MM.1S (cell line): ENCODE results near the gene XPO1.

ENCODE experiments used
- CTCF ChIP-seq: fragments of 300-600 bp; sonication (generic); IDR thresholded peaks from 2 replicates; pipeline ENCODE4 v1.5.1; 2016; ENCODE audit warnings: antibody characterized with exemption, low read length, mixed read lengths
- EZH2 ChIP-seq: fragments of 300-600 bp; sonication (generic); optimal IDR thresholded peaks from 2 replicates; pipeline ENCODE3; 2017; ENCODE audit warnings: low read depth, mild to moderate bottlenecking, antibody characterized with exemption, low read length, mixed read lengths
- EZH2phosphoT487 ChIP-seq: fragments of 300-600 bp; sonication (generic); IDR thresholded peaks from 2 replicates; pipeline ENCODE4 v1.6.1; 2018; ENCODE audit warnings: antibody characterized with exemption, low read length

GRCh38 chr2:61554604-61555003, 16.4 kb upstream of the XPO1 start:
- TF ChIP-seq EZH2phosphoT487 = no peak
- TF ChIP-seq CTCF = no peak
- TF ChIP-seq EZH2 = no peak
